Neural cell (in vitro differentiated cells): Measurements from ENCODE around the gene WFDC5. TPM values are rescaled to one million over a fixed set of nuclear protein-coding genes. Genes with fewer than 3 reads are reported as not detected.

Experiments
- H2AFZ ChIP-seq: fragments of 200-600, 300-800 bp; sonication (generic), shearing (Covaris generic); 2 replicates; pipeline ENCODE4 v1.6.0; 2014; ENCODE audit warnings: low read depth, mild to moderate bottlenecking, antibody characterized with exemption, low read length, moderate library complexity
- H3F3A ChIP-seq: fragments of 200-600 bp; shearing (Covaris generic); 2 replicates; pipeline ENCODE4 v1.6.1; 2016; ENCODE audit warnings: mild to moderate bottlenecking, moderate library complexity, mixed read lengths, antibody characterized with exemption, low read length; ENCODE audit not compliant: insufficient read depth, poor library complexity, severe bottlenecking
- H3K27ac ChIP-seq: fragments of 200-600, 300-800 bp; sonication (generic), shearing (Covaris generic); 2 replicates; pipeline ENCODE4 v1.5.1; 2014; ENCODE audit warnings: mild to moderate bottlenecking, low read length, moderate library complexity
- H3K27me3 ChIP-seq: fragments of 300-800, 200-600 bp; sonication (generic), shearing (Covaris generic); 2 replicates; pipeline ENCODE4 v1.6.0; 2014; ENCODE audit warnings: mild to moderate bottlenecking, low read depth, low read length, moderate library complexity; ENCODE audit not compliant: insufficient read depth
- H3K36me3 ChIP-seq: fragments of 300-800, 200-600 bp; sonication (generic), shearing (Covaris generic); 2 replicates; pipeline ENCODE4 v1.5.1; 2014; ENCODE audit warnings: mild to moderate bottlenecking, antibody characterized with exemption, low read length, moderate library complexity; ENCODE audit not compliant: insufficient read depth
- H3K4me2 ChIP-seq: fragments of 300-800, 200-600 bp; sonication (generic), shearing (Covaris generic); 2 replicates; pipeline ENCODE4 v1.6.0; 2014; ENCODE audit warnings: mild to moderate bottlenecking, low read length
- H3K4me3 ChIP-seq: fragments of 300-800, 200-600 bp; sonication (generic), shearing (Covaris generic); 2 replicates; pipeline ENCODE4 v1.5.1; 2014; ENCODE audit warnings: mild to moderate bottlenecking, low read length, moderate library complexity
- H3K79me2 ChIP-seq: fragments of 200-600 bp; shearing (Covaris generic); replicated peaks from 2 replicates; pipeline ENCODE4 v1.6.0; 2014; ENCODE audit warnings: mild to moderate bottlenecking, low read length, moderate library complexity; ENCODE audit not compliant: insufficient read depth
- H3K9ac ChIP-seq: fragments of 300-800, 200-600 bp; sonication (generic), shearing (Covaris generic); 2 replicates; pipeline ENCODE4 v1.6.1; 2016; ENCODE audit warnings: mild to moderate bottlenecking, low read length, mixed read lengths
- H3K9me2 ChIP-seq: fragments of 200-600 bp; shearing (Covaris generic); 2 replicates; pipeline ENCODE4 v1.6.1; 2016; ENCODE audit warnings: mild to moderate bottlenecking, low read length, mixed read lengths; ENCODE audit not compliant: insufficient read depth
- H3K9me3 ChIP-seq: fragments of 200-600, 300-800 bp; sonication (generic), shearing (Covaris generic); 2 replicates; pipeline ENCODE4 v1.6.1; 2016; ENCODE audit warnings: mild to moderate bottlenecking, mixed run types, low read length, moderate library complexity, mixed read lengths
- H4K20me1 ChIP-seq: fragments of 200-600 bp; shearing (Covaris generic); 2 replicates; pipeline ENCODE4 v1.6.1; 2016; ENCODE audit warnings: mild to moderate bottlenecking, mixed run types; ENCODE audit not compliant: insufficient read depth
- CTCF ChIP-seq: fragments of 450-650 bp; IDR thresholded peaks from 2 replicates; pipeline ENCODE4 v1.5.1; 2014; ENCODE audit warnings: antibody characterized with exemption, mild to moderate bottlenecking, moderate library complexity; ENCODE audit not compliant: poor library complexity, severe bottlenecking
- EP300 ChIP-seq: fragments of 450-650 bp; conservative IDR thresholded peaks from 2 replicates; pipeline ENCODE4 v1.6.1; 2014; ENCODE audit warnings: antibody characterized with exemption, mild to moderate bottlenecking, moderate library complexity; ENCODE audit not compliant: poor library complexity, severe bottlenecking
- EZH2 ChIP-seq: fragments of 200-600, 300-800 bp; shearing (Covaris generic), sonication (generic); IDR thresholded peaks from 2 replicates; pipeline ENCODE4 v1.6.1; 2014; ENCODE audit warnings: antibody characterized with exemption, low read length, borderline replicate concordance, mild to moderate bottlenecking; ENCODE audit not compliant: insufficient read depth, poor library complexity, severe bottlenecking
- MXI1 ChIP-seq: fragments of 450-650 bp; conservative IDR thresholded peaks from 2 replicates; pipeline ENCODE4 v1.6.1; 2014; ENCODE audit warnings: antibody characterized with exemption, mild to moderate bottlenecking; ENCODE audit not compliant: poor library complexity, severe bottlenecking
- POLR2AphosphoS5 ChIP-seq: IDR thresholded peaks from 2 replicates; pipeline ENCODE4 v1.6.1; 2012
- RAD21 ChIP-seq: fragments of 450-650 bp; conservative IDR thresholded peaks from 2 replicates; pipeline ENCODE4 v1.6.1; 2014; ENCODE audit warnings: antibody characterized with exemption, mild to moderate bottlenecking, moderate library complexity
- REST ChIP-seq: IDR thresholded peaks from 2 replicates; pipeline ENCODE4 v1.6.1; 2012; ENCODE audit warnings: borderline replicate concordance
- SMC3 ChIP-seq: fragments of 450-650 bp; conservative IDR thresholded peaks from 2 replicates; pipeline ENCODE4 v1.6.1; 2014; ENCODE audit warnings: antibody characterized with exemption, mild to moderate bottlenecking, moderate library complexity; ENCODE audit not compliant: poor library complexity
- TAF1 ChIP-seq: IDR thresholded peaks from 2 replicates; pipeline ENCODE4 v1.6.1; 2012; ENCODE audit warnings: low read depth
- polyA plus RNA-seq: library from polyadenylated mRNA; depleted of rRNA; stranded (reverse); fragments of >200 nt; gene quantifications from 2 replicates; pipeline ENCODE4 v1.2.3, GENCODE V29; 2014

The WFDC5 gene
- polyA plus RNA-seq, 1 donor from 2014 or later = not detected

GRCh38 chr20:45085867-45086266, 29.1 kb downstream of the WFDC5 start:
- H3F3A ChIP-seq = no peaks in the 10 kb centered on the region
- peaks cover 7% of the 10 kb centered on the region for H3K36me3 ChIP-seq
- H4K20me1 ChIP-seq = no peaks in the 10 kb centered on the region
- no peaks in the 10 kb centered on the region for H3K27me3 ChIP-seq
- no peaks in the 10 kb centered on the region for H3K79me2 ChIP-seq
- no peak overlapping the region for H3K9ac ChIP-seq
- no peak overlapping the region for H3K4me3 ChIP-seq
- H3K4me2 ChIP-seq = no peak overlapping the region
- no peaks in the 10 kb centered on the region for H3K9me2 ChIP-seq
- no peak overlapping the region for H3K27ac ChIP-seq
- H3K9me3 ChIP-seq = no peaks in the 10 kb centered on the region
- no peak overlapping the region for H2AFZ ChIP-seq
- TF ChIP-seq SMC3 (no peak), EP300 (no peak), REST (no peak)

- Histone ChIP-seq H3K9ac (no peak overlapping the region), H3F3A (no peaks in the 10 kb centered on the region), H3K27ac (no peak overlapping the region), H3K27me3 (no peaks in the 10 kb centered on the region), H3K4me2 (no peak overlapping the region), H3K4me3 (no peak overlapping the region), H3K36me3 (peaks cover 7% of the 10 kb centered on the region), H4K20me1 (no peaks in the 10 kb centered on the region), H2AFZ (no peak overlapping the region), H3K79me2 (no peaks in the 10 kb centered on the region), H3K9me2 (no peaks in the 10 kb centered on the region), H3K9me3 (no peaks in the 10 kb centered on the region)
- TF ChIP-seq REST = no peak
- TF ChIP-seq TAF1 = no peak
- TF ChIP-seq SMC3 = no peak
- TF ChIP-seq EP300 = no peak
- TF ChIP-seq EZH2 = no peak
- no peak for TF ChIP-seq MXI1
- TF ChIP-seq RAD21 = no peak
- no peak for TF ChIP-seq POLR2AphosphoS5
- no peak for TF ChIP-seq CTCF
Measured at GRCh38 chr20:45085289-45085688, 29.7 kb downstream of the WFDC5 start.
